HCT116 (cell line): ENCODE data around the gene ACSL3. TPM values are rescaled to one million over a fixed set of nuclear protein-coding genes. Genes with fewer than 3 reads are reported as not detected.

Experiments
- ATAC-seq: fragments of 200-7000 bp; cut with Tn5 transposase; 2 replicates; pipeline ENCODE4 v1.9.1; 2020; ENCODE audit warnings: mild to moderate bottlenecking, moderate library complexity
- BruUV-seq: library from RNA; stranded (reverse); fragments of 400-500 nt; replicated peaks from 2 replicates; lab custom pipeline; 2021; lab: Mats Ljungman, UMichigan
- CTCF ChIA-PET: fragments of 300-600 bp; sonication (Branson Sonifier 250); formaldehyde crosslinking; loops from one replicate; lab custom pipeline; 2021; ENCODE audit warnings: antibody characterized with exemption; lab: Charles Lee
- POLR2A ChIA-PET: fragments of 300-600, 350-600 bp; sonication (Branson Sonifier 250); formaldehyde crosslinking; loops from one replicate; lab custom pipeline; 2021; ENCODE audit warnings: antibody characterized with exemption; lab: Charles Lee
- RAD21 ChIA-PET, 2 experiments: fragments of 300-600 bp; sonication (Branson Sonifier 250); formaldehyde crosslinking; loops; one replicate each; lab custom pipeline; 2023; ENCODE audit warnings: low total read pairs in 2 of 2; ENCODE audit not compliant: uncharacterized antibody in 2 of 2, unreplicated experiment in 2 of 2, low non-redundant PET in 1 of 2; lab: Charles Lee
- DNase-seq: peaks from one replicate; pipeline ENCODE4 v3.0.0-alpha.2; 2010; ENCODE audit warnings: low read depth, low spot score
- H2AFZ ChIP-seq: fragments of 200-600 bp; shearing (Covaris generic), sonication (generic); 2 replicates; pipeline ENCODE4 v1.6.1; 2017; ENCODE audit warnings: low read depth, mixed run types, mixed read lengths, antibody characterized with exemption, low read length; ENCODE audit not compliant: poor library complexity, severe bottlenecking
- H3K27ac ChIP-seq: 2 replicates; pipeline ENCODE4 v1.5.1; 2012; ENCODE audit warnings: low read depth, low read length
- H3K27me3 ChIP-seq: fragments of 200-600 bp; sonication (generic); 2 replicates; pipeline ENCODE4 v1.6.1; 2016; ENCODE audit warnings: mixed run types, low read length, mixed read lengths; ENCODE audit not compliant: insufficient read depth
- H3K36me3 ChIP-seq, 2 experiments: fragments of 200-500 bp in 1 of 2; fragments of 200-600 bp in 1 of 2; sonication (Bioruptor generic) in 1 of 2; sonication (generic) in 1 of 2; 2 replicates each; pipeline versions ENCODE4 v1.5.1 to v1.6.1; 2014 to 2016; ENCODE audit warnings: low read length in 2 of 2, inconsistent platforms in 1 of 2, mixed read lengths in 1 of 2, mixed run types in 1 of 2; ENCODE audit not compliant: insufficient read depth in 2 of 2, control insufficient read depth in 1 of 2
- H3K4me1 ChIP-seq, 2 experiments: fragments of 200-600 bp in 1 of 2; sonication (generic) in 1 of 2; 2 replicates each; pipeline versions ENCODE4 v1.5.1 to v1.6.1; 2012 to 2017; ENCODE audit warnings: low read length in 2 of 2, inconsistent platforms in 1 of 2, mild to moderate bottlenecking in 1 of 2, mixed read lengths in 1 of 2, mixed run types in 1 of 2, moderate library complexity in 1 of 2; ENCODE audit not compliant: insufficient read depth in 2 of 2, control insufficient read depth in 1 of 2
- H3K4me2 ChIP-seq: fragments of 200-600 bp; sonication (generic); 2 replicates; pipeline ENCODE4 v1.6.1; 2017; ENCODE audit warnings: mixed run types, low read length, mixed read lengths
- H3K4me3 ChIP-seq, 2 experiments: fragments of 200-600 bp in 1 of 2; sonication (generic) in 1 of 2; replicated peaks in 1 of 2; 2 replicates each; pipeline ENCODE4 v1.5.1; 2011 to 2016; ENCODE audit warnings: low read length in 2 of 2, control low read depth in 1 of 2, low read depth in 1 of 2, mild to moderate bottlenecking in 1 of 2, mixed read lengths in 1 of 2, mixed run types in 1 of 2
- H3K79me2 ChIP-seq: fragments of 200-600 bp; sonication (generic); 2 replicates; pipeline ENCODE4 v1.6.1; 2017; ENCODE audit warnings: mild to moderate bottlenecking, mixed run types, low read length, moderate library complexity, mixed read lengths; ENCODE audit not compliant: insufficient read depth
- H3K9ac ChIP-seq: fragments of 200-600 bp; sonication (generic); 2 replicates; pipeline ENCODE4 v1.6.1; 2016; ENCODE audit warnings: low read length, mixed read lengths
- H3K9me2 ChIP-seq: fragments of 200-600 bp; sonication (generic), shearing (Covaris generic); 2 replicates; pipeline ENCODE4 v1.6.1; 2017; ENCODE audit warnings: mixed run types, mild to moderate bottlenecking, moderate library complexity; ENCODE audit not compliant: insufficient read depth
- H3K9me3 ChIP-seq, 2 experiments: fragments of 200-500 bp in 1 of 2; fragments of 200-600 bp in 1 of 2; sonication (Bioruptor generic) in 1 of 2; sonication (generic) in 1 of 2; 2 replicates each; pipeline ENCODE4 v1.6.1; 2014 to 2017; ENCODE audit warnings: low read length in 2 of 2, mixed read lengths in 2 of 2, inconsistent platforms in 1 of 2, low read depth in 1 of 2, mild to moderate bottlenecking in 1 of 2, mixed run types in 1 of 2, moderate library complexity in 1 of 2; ENCODE audit not compliant: control insufficient read depth in 1 of 2, insufficient read depth in 1 of 2
- H4K20me1 ChIP-seq: fragments of 200-600 bp; sonication (generic), shearing (Covaris generic); 2 replicates; pipeline ENCODE4 v1.6.1; 2017; ENCODE audit warnings: mixed run types, mild to moderate bottlenecking, moderate library complexity; ENCODE audit not compliant: insufficient read depth
- ATF3 ChIP-seq: IDR thresholded peaks from 2 replicates; pipeline ENCODE4 v1.6.1; 2012
- EGR1 ChIP-seq: IDR thresholded peaks from 2 replicates; pipeline ENCODE4 v1.6.1; 2012; ENCODE audit warnings: low read depth
- ELF1 ChIP-seq: IDR thresholded peaks from 2 replicates; pipeline ENCODE4 v1.6.1; 2012; ENCODE audit warnings: low read depth, borderline replicate concordance
- EZH2 ChIP-seq: fragments of 200-600 bp; sonication (generic); IDR thresholded peaks from 2 replicates; pipeline ENCODE4 v1.6.1; 2017; ENCODE audit warnings: antibody characterized with exemption, mixed run types
- POLR2A ChIP-seq: IDR thresholded peaks from 2 replicates; pipeline ENCODE4 v1.7.0; 2011; ENCODE audit warnings: borderline replicate concordance; ENCODE audit not compliant: insufficient read depth, insufficient read length; ENCODE audit errors: extremely low read depth
- POLR2AphosphoS5 ChIP-seq: IDR thresholded peaks from 2 replicates; pipeline ENCODE4 v1.6.1; 2011; ENCODE audit warnings: mild to moderate bottlenecking, low read depth, low read length, moderate library complexity
- RAD21 ChIP-seq: IDR thresholded peaks from 2 replicates; pipeline ENCODE4 v1.6.1; 2012; ENCODE audit warnings: low read depth, mild to moderate bottlenecking
- SRF ChIP-seq: IDR thresholded peaks from 2 replicates; pipeline ENCODE4 v1.6.1; 2012; ENCODE audit warnings: low read depth
- YY1 ChIP-seq: IDR thresholded peaks from 2 replicates; pipeline ENCODE4 v1.6.1; 2011; ENCODE audit warnings: low read length, low read depth, moderate library complexity, mild to moderate bottlenecking; ENCODE audit not compliant: insufficient replicate concordance; ENCODE audit errors: extremely low read depth
- intact Hi-C: fragments of 100-400 bp; cut with micrococcal nuclease; formaldehyde crosslinking; loops from 2 replicates; pipeline ENCODE4 v1.10.0; 2022
- total RNA-seq: library from RNA; stranded (reverse); gene quantifications from one replicate; pipeline ENCODE4 v1.2.1, GENCODE V29; 2021; ENCODE audit not compliant: unreplicated experiment
- TF ChIP-seq, protein P1 (sequence below): IDR thresholded peaks from 2 replicates; pipeline ENCODE4 v1.6.1; 2012

Gene ACSL3
- total RNA-seq, 1 experiment from 2014 or later = 142 TPM

DNA sequence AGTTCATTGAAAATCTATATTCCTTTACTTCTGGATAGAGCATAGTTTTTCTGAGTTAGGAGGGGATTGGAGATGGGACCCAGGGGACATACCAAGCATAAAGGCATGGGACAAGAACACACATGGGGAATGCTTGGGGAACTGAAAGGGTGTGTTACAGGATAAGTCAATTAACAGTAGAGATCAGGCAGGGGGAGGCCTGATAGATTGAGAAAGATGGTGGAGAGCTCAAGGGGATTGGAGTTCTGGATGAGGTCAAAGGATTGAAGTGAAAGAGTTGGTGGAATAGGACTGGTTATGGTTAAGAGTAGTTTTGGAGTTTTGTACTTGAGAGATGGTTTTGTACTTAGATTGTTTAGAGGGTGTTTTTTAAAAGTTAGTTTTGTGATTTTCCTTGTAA, 16.1 kb downstream of the ACSL3 start:
- no peak for TF ChIP-seq YY1
- no peak for TF ChIP-seq ELF1
- TF ChIP-seq, protein P1, sequence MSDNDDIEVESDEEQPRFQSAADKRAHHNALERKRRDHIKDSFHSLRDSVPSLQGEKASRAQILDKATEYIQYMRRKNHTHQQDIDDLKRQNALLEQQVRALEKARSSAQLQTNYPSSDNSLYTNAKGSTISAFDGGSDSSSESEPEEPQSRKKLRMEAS = no peak
- TF ChIP-seq ATF3 = no peak
- no peak for TF ChIP-seq POLR2A
- no peak for TF ChIP-seq POLR2AphosphoS5
- TF ChIP-seq EGR1 = no peak
- TF ChIP-seq RAD21 = no peak
- TF ChIP-seq SRF = no peak
- no peak for TF ChIP-seq EZH2
- Histone ChIP-seq H3K4me1 (peaks cover 29 to 42% of the 10 kb centered on the region in 2 experiments), H3K79me2 (peaks cover 99% of the 10 kb centered on the region), H3K27ac (no peak overlapping the region), H3K9ac (no peak overlapping the region), H3K4me3 (no peak overlapping the region), H3K27me3 (no peaks in the 10 kb centered on the region), H2AFZ (no peak overlapping the region), H3K9me2 (no peaks in the 10 kb centered on the region), H3K9me3 (no peaks in the 10 kb centered on the region), H3K4me2 (no peak overlapping the region), H3K36me3 (no peaks in the 10 kb centered on the region), H4K20me1 (peaks cover 35% of the 10 kb centered on the region; the same call in 1 of the 2 replicates)
- intact Hi-C loops = no loop called here
- CTCF ChIA-PET = interaction anchor here (0.5 to 2.2 kb wide), 2 partner anchors 80 to 187 kb away, joined by 3 to 4 read pairs; no protein-coding TSS in a partner anchor
- RAD21 ChIA-PET = no interaction called here
- no peak for DNase-seq
- POLR2A ChIA-PET = no interaction called here
- no peak for ATAC-seq
- BruUV-seq = no TSS peak
